ENCODE data around the gene PLIN4.

Gene PLIN4

GRCh38 chr19:4522291-4523002, 4.2 kb upstream of the PLIN4 start:
- Histone ChIP-seq H3K27me3 (ENCODE audit: control insufficient read depth, insufficient read depth, low read length) (peaks cover 19% of the 10 kb centered on the region), H3K4me1 (ENCODE audit: control insufficient read depth, insufficient read depth, low read length) (peaks cover 4% of the 10 kb centered on the region; the same call in 1 of the 2 replicates), H3K27ac (ENCODE audit: low read depth, low read length) (no peak overlapping the region), H3K36me3 (ENCODE audit: control insufficient read depth, insufficient read depth, low read length) (no peaks in the 10 kb centered on the region), H3K4me3 (ENCODE audit: low read depth, low read length) (no peak overlapping the region), H3K9ac (ENCODE audit: low read length) (no peak overlapping the region), H3K9me3 (ENCODE audit: control insufficient read depth, insufficient read depth, low read depth, low read length) (no peaks in the 10 kb centered on the region)

- Histone ChIP-seq H3K9me3 (ENCODE audit: control insufficient read depth, insufficient read depth, low read depth, low read length) (no peaks in the 10 kb centered on the region), H3K27ac (ENCODE audit: low read depth, low read length) (no peak overlapping the region), H3K36me3 (ENCODE audit: control insufficient read depth, insufficient read depth, low read length) (no peaks in the 10 kb centered on the region), H3K4me1 (ENCODE audit: control insufficient read depth, insufficient read depth, low read length) (peaks cover 4% of the 10 kb centered on the region; the same call in 1 of the 2 replicates), H3K9ac (ENCODE audit: low read length) (no peak overlapping the region), H3K4me3 (ENCODE audit: low read depth, low read length) (no peak overlapping the region), H3K27me3 (ENCODE audit: control insufficient read depth, insufficient read depth, low read length) (peaks cover 23% of the 10 kb centered on the region)
Measured at GRCh38 chr19:4521888-4522242, 3.6 kb upstream of the PLIN4 start.

DNA sequence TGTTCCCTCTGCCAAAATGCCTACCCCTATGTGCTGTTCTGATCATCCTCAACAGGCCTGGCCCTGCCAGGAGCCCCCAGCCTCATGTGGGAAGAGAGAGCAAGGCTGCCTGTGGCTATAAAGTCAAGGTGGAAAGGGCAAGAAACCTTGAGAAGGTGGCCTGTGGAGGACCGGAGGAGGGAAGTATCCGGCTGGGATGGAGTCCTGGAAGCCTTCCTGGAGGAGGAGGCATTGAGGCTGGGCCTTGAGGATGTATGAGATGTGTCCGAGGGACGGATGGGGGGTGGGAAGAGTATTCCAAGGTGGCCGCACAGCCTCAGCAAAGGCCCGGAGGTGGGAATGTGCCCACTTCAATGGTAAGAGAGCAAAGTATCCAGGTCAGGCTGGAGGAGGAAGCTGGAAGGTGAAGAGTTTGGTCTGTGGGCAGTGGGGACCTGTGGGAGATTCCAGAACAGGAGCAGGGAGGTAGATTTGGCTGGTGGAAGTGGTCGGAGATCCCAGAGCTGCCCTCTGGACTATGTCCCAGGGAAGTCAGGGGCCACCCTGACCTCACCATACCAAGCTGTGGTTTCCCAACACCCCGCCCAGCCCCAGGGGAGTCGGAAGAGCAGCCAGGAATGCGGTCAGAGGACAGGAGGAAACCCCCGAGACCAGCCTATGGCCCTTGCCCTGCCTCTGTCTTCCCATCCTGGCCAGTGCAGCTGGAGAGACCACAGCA, 3.0 kb upstream of the PLIN4 start:
- no peak overlapping the region for H3K4me3 ChIP-seq (ENCODE audit: low read depth, low read length)
- H3K36me3 ChIP-seq (ENCODE audit: control insufficient read depth, insufficient read depth, low read length) = no peaks in the 10 kb centered on the region
- H3K27me3 ChIP-seq (ENCODE audit: control insufficient read depth, insufficient read depth, low read length) = peaks cover 25% of the 10 kb centered on the region
- H3K4me1 ChIP-seq (ENCODE audit: control insufficient read depth, insufficient read depth, low read length) = peaks cover 7% of the 10 kb centered on the region; the same call in 1 of the 2 replicates
- no peak overlapping the region for H3K27ac ChIP-seq (ENCODE audit: low read depth, low read length)
- no peaks in the 10 kb centered on the region for H3K9me3 ChIP-seq (ENCODE audit: control insufficient read depth, insufficient read depth, low read depth, low read length)
- H3K9ac ChIP-seq (ENCODE audit: low read length) = no peak overlapping the region

- Histone ChIP-seq H3K9me3 (ENCODE audit: control insufficient read depth, insufficient read depth, low read depth, low read length) (no peaks in the 10 kb centered on the region), H3K4me1 (ENCODE audit: control insufficient read depth, insufficient read depth, low read length) (peaks cover 7% of the 10 kb centered on the region; the same call in 1 of the 2 replicates), H3K27me3 (ENCODE audit: control insufficient read depth, insufficient read depth, low read length) (peaks cover 32% of the 10 kb centered on the region), H3K27ac (ENCODE audit: low read depth, low read length) (no peak overlapping the region), H3K9ac (ENCODE audit: low read length) (no peak overlapping the region), H3K36me3 (ENCODE audit: control insufficient read depth, insufficient read depth, low read length) (no peaks in the 10 kb centered on the region), H3K4me3 (ENCODE audit: low read depth, low read length) (no peak overlapping the region)
Measured at GRCh38 chr19:4519521-4520277, 1.4 kb upstream of the PLIN4 start.

DNA sequence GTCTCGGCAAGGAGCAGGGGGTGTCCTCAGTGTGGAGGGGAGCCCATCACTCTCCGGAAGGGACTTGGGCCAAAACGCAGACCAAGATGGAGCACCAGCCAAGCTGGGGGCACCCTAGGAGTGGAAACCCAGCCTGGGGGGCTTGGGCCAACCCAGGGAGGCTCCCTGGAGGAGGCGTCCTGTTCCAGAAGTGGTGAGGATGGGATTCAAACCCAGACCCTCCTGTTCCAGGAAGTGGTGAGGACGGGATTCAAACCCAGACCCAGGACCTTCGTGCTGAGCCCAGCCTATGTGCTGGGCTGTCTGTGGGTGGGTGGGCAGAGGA, 848 bp upstream of the PLIN4 start:
- H3K4me1 ChIP-seq (ENCODE audit: control insufficient read depth, insufficient read depth, low read length) = peaks cover 7% of the 10 kb centered on the region; the same call in 1 of the 2 replicates

DNA sequence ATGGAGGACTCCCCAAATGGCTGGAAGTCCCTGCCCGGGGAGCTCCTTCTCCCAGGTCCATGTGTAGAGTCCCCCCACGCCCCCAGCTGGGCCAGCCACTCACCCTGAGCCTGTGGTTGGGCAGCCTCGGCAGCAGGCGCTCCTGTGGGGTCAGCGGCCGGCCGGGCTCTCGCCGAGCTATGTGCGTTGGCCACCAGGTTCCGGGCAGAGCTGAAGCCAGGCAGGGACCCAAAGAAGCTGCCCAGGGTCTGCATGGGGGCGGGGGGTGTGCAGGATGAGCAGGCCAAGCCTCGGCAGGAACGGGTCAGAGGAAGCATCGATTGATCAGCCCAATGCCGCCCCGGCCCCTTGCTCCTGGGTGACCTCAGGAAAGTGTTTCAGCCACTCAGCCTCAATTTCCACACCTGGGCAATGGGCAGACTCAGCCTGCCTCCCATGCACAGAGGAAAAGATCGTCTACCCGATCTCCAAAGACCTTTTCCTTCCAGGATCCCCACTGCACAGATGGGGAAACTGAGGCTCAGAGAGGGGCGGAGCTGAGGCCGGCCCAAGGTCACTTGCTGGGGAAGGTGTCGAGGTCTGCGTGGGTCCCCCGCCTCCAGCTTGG, 732 bp downstream of the PLIN4 start:
- no peak overlapping the region for H3K27ac ChIP-seq (ENCODE audit: low read depth, low read length)
- H3K36me3 ChIP-seq (ENCODE audit: control insufficient read depth, insufficient read depth, low read length) = no peaks in the 10 kb centered on the region
- peaks cover 47% of the 10 kb centered on the region for H3K27me3 ChIP-seq (ENCODE audit: control insufficient read depth, insufficient read depth, low read length)

More for the DNA sequence above, 848 bp upstream of the PLIN4 start:
- no peaks in the 10 kb centered on the region for H3K9me3 ChIP-seq (ENCODE audit: control insufficient read depth, insufficient read depth, low read depth, low read length)
- H3K27ac ChIP-seq (ENCODE audit: low read depth, low read length) = no peak overlapping the region
- H3K4me3 ChIP-seq (ENCODE audit: low read depth, low read length) = no peak overlapping the region
- no peak overlapping the region for H3K9ac ChIP-seq (ENCODE audit: low read length)
- no peaks in the 10 kb centered on the region for H3K36me3 ChIP-seq (ENCODE audit: control insufficient read depth, insufficient read depth, low read length)
- peaks cover 33% of the 10 kb centered on the region for H3K27me3 ChIP-seq (ENCODE audit: control insufficient read depth, insufficient read depth, low read length)

DNA sequence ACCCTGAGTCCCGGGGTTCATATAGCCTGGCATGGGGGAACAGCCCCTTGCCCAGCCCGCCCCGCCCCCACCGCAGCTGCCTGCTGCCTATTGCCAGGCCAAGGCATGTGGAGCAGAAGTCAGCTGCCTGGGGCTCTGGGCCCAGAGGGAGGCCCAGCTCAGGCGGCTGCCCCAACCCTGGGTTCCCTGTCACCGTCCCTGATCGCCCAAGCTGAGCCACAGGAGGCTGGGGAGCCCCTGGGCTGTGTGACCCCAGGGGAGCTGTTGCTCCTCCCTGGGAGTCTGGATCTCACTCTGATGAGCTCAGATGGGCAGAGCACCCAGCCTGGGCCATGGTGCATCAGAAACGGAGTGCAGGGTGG, 1.4 kb downstream of the PLIN4 start:
- peaks cover 7% of the 10 kb centered on the region; the same call in 1 of the 2 replicates for H3K4me1 ChIP-seq (ENCODE audit: control insufficient read depth, insufficient read depth, low read length)
- H3K4me3 ChIP-seq (ENCODE audit: low read depth, low read length) = no peak overlapping the region
- no peak overlapping the region for H3K9ac ChIP-seq (ENCODE audit: low read length)
- no peaks in the 10 kb centered on the region for H3K36me3 ChIP-seq (ENCODE audit: control insufficient read depth, insufficient read depth, low read length)
- H3K27me3 ChIP-seq (ENCODE audit: control insufficient read depth, insufficient read depth, low read length) = peaks cover 49% of the 10 kb centered on the region
- no peak overlapping the region for H3K27ac ChIP-seq (ENCODE audit: low read depth, low read length)
- no peaks in the 10 kb centered on the region for H3K9me3 ChIP-seq (ENCODE audit: control insufficient read depth, insufficient read depth, low read depth, low read length)

More for the DNA sequence above, 732 bp downstream of the PLIN4 start:
- H3K9ac ChIP-seq (ENCODE audit: low read length) = no peak overlapping the region
- peaks cover 7% of the 10 kb centered on the region; the same call in 1 of the 2 replicates for H3K4me1 ChIP-seq (ENCODE audit: control insufficient read depth, insufficient read depth, low read length)
- H3K9me3 ChIP-seq (ENCODE audit: control insufficient read depth, insufficient read depth, low read depth, low read length) = no peaks in the 10 kb centered on the region
- no peak overlapping the region for H3K4me3 ChIP-seq (ENCODE audit: low read depth, low read length)

GRCh38 chr19:4516199-4516938, 1.9 kb downstream of the PLIN4 start:
- H3K27me3 ChIP-seq (ENCODE audit: control insufficient read depth, insufficient read depth, low read length) = peaks cover 49% of the 10 kb centered on the region
- H3K4me3 ChIP-seq (ENCODE audit: low read depth, low read length) = no peak overlapping the region
- no peaks in the 10 kb centered on the region for H3K36me3 ChIP-seq (ENCODE audit: control insufficient read depth, insufficient read depth, low read length)
- H3K9ac ChIP-seq (ENCODE audit: low read length) = no peak overlapping the region
- no peak overlapping the region for H3K27ac ChIP-seq (ENCODE audit: low read depth, low read length)
- H3K4me1 ChIP-seq (ENCODE audit: control insufficient read depth, insufficient read depth, low read length) = peaks cover 7% of the 10 kb centered on the region; the same call in 1 of the 2 replicates
- H3K9me3 ChIP-seq (ENCODE audit: control insufficient read depth, insufficient read depth, low read depth, low read length) = no peaks in the 10 kb centered on the region

DNA sequence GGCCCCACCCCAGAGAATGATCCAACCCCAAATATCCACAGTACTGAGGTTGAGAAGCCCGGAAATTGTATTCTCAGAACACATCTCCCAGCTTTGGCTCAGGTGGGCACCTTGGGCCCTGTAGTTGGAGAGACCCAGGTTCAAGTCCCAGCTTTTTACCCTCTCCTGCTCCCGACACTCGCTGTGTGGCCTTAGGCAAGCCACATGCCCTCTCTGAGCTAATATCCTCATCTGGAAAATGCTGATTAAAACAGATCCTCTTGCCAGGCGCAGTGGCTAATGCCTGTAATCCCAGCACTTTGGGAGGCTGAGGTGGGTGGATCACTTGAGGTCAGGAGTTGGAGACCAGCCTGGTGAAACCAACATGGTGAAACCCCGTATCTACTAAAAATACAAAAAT, 2.6 kb downstream of the PLIN4 start:
- Histone ChIP-seq H3K4me1 (ENCODE audit: control insufficient read depth, insufficient read depth, low read length) (peaks cover 7% of the 10 kb centered on the region; the same call in 1 of the 2 replicates), H3K9ac (ENCODE audit: low read length) (no peak overlapping the region), H3K27ac (ENCODE audit: low read depth, low read length) (no peak overlapping the region), H3K36me3 (ENCODE audit: control insufficient read depth, insufficient read depth, low read length) (no peaks in the 10 kb centered on the region), H3K9me3 (ENCODE audit: control insufficient read depth, insufficient read depth, low read depth, low read length) (no peaks in the 10 kb centered on the region), H3K4me3 (ENCODE audit: low read depth, low read length) (no peak overlapping the region), H3K27me3 (ENCODE audit: control insufficient read depth, insufficient read depth, low read length) (peaks cover 52% of the 10 kb centered on the region)

GRCh38 chr19:4513248-4513647, 5.0 kb downstream of the PLIN4 start:
- no peaks in the 10 kb centered on the region for H3K36me3 ChIP-seq (ENCODE audit: control insufficient read depth, insufficient read depth, low read length)
- H3K9me3 ChIP-seq (ENCODE audit: control insufficient read depth, insufficient read depth, low read depth, low read length) = no peaks in the 10 kb centered on the region
- H3K4me3 ChIP-seq (ENCODE audit: low read depth, low read length) = no peak overlapping the region
- peaks cover 52% of the 10 kb centered on the region for H3K27me3 ChIP-seq (ENCODE audit: control insufficient read depth, insufficient read depth, low read length)
- H3K27ac ChIP-seq (ENCODE audit: low read depth, low read length) = no peak overlapping the region
- peaks cover 3% of the 10 kb centered on the region; the same call in 1 of the 2 replicates for H3K4me1 ChIP-seq (ENCODE audit: control insufficient read depth, insufficient read depth, low read length)
- H3K9ac ChIP-seq (ENCODE audit: low read length) = no peak overlapping the region

Data from HUES6 (cell line).